ENCODE results near the gene SRM. TPM values are rescaled to one million over a fixed set of nuclear protein-coding genes. Genes with fewer than 3 reads are reported as not detected.

The SRM gene
- total and polyA plus RNA-seq, 2 of the 13 experiments (the other 11 are each of a cell fraction or from before 2014, with no cell fraction given), result 27.9 to 31.8 TPM

DNA sequence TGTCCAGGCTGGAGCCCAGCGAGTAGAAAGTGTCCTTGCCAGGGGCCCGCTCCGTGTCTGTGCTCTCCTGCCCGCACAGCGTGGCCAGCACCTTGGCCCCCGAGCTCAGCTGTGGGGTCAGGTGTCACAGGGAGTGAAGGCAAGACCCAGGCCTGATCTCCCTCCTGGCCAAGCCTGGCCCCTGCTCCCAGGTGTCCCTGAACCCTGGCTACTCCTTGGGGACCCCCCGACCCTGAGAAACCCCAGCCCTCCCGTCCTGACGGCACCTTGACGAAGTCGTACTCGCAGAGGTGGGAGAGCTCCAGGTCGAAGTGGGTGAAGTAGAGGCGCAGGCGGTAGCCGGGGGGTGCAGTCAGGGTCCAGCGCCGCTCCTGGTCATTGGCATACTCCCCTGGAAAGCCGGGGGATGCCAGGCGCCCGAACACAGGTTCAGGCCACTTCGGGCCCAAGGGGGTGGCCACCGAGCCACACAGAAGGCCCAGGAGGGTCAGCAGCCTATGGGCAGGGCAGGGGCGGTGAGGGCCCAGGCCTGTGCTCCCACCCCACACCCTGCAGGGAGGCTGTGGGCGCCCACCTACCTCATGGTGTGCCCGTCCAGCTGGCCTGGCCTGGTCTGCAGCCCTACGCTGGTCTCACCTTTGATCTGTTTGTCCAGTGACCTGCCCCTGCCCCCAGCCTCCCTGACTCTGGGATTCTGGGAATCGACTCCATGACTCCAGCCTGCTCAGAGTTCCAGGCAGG, 13.0 kb downstream of the SRM start, which contains the start of gene MASP2 (continued):
- TF ChIP-seq, protein P1, sequence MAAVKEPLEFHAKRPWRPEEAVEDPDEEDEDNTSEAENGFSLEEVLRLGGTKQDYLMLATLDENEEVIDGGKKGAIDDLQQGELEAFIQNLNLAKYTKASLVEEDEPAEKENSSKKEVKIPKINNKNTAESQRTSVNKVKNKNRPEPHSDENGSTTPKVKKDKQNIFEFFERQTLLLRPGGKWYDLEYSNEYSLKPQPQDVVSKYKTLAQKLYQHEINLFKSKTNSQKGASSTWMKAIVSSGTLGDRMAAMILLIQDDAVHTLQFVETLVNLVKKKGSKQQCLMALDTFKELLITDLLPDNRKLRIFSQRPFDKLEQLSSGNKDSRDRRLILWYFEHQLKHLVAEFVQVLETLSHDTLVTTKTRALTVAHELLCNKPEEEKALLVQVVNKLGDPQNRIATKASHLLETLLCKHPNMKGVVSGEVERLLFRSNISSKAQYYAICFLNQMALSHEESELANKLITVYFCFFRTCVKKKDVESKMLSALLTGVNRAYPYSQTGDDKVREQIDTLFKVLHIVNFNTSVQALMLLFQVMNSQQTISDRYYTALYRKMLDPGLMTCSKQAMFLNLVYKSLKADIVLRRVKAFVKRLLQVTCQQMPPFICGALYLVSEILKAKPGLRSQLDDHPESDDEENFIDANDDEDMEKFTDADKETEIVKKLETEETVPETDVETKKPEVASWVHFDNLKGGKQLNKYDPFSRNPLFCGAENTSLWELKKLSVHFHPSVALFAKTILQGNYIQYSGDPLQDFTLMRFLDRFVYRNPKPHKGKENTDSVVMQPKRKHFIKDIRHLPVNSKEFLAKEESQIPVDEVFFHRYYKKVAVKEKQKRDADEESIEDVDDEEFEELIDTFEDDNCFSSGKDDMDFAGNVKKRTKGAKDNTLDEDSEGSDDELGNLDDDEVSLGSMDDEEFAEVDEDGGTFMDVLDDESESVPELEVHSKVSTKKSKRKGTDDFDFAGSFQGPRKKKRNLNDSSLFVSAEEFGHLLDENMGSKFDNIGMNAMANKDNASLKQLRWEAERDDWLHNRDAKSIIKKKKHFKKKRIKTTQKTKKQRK (IDR thresholded peaks at IDR 0.05; ENCODE audit: low read length), result no peak
- peak; percentile 90 for TF ChIP-seq RXRA (CRISPR knock-in tag; IDR thresholded peaks at IDR 0.05)
- no peak for TF ChIP-seq SYNCRIP (IDR thresholded peaks at IDR 0.05; ENCODE audit: insufficient read depth, low read depth, low read length)
- TF ChIP-seq ZNF562 (CRISPR knock-in tag; IDR thresholded peaks at IDR 0.05; ENCODE audit: borderline replicate concordance), result no peak
- TF ChIP-seq CEBPG (CRISPR knock-in tag; IDR thresholded peaks at IDR 0.05), result peak; percentile 28; the same call in 1 of the 2 replicates
- TF ChIP-seq TOE1 (CRISPR knock-in tag; IDR thresholded peaks at IDR 0.05), result no peak
- no peak; the same call in 1 of the 2 replicates for TF ChIP-seq ETV5 (CRISPR knock-in tag; IDR thresholded peaks at IDR 0.05; ENCODE audit: borderline replicate concordance)
- no peak for TF ChIP-seq ZFP36 (IDR thresholded peaks at IDR 0.05; ENCODE audit: borderline replicate concordance, low read depth, low read length, partially characterized antibody)
- TF ChIP-seq, protein P2, sequence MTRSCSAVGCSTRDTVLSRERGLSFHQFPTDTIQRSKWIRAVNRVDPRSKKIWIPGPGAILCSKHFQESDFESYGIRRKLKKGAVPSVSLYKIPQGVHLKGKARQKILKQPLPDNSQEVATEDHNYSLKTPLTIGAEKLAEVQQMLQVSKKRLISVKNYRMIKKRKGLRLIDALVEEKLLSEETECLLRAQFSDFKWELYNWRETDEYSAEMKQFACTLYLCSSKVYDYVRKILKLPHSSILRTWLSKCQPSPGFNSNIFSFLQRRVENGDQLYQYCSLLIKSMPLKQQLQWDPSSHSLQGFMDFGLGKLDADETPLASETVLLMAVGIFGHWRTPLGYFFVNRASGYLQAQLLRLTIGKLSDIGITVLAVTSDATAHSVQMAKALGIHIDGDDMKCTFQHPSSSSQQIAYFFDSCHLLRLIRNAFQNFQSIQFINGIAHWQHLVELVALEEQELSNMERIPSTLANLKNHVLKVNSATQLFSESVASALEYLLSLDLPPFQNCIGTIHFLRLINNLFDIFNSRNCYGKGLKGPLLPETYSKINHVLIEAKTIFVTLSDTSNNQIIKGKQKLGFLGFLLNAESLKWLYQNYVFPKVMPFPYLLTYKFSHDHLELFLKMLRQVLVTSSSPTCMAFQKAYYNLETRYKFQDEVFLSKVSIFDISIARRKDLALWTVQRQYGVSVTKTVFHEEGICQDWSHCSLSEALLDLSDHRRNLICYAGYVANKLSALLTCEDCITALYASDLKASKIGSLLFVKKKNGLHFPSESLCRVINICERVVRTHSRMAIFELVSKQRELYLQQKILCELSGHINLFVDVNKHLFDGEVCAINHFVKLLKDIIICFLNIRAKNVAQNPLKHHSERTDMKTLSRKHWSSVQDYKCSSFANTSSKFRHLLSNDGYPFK (CRISPR knock-in tag; IDR thresholded peaks at IDR 0.05; ENCODE audit: borderline replicate concordance), result no peak; the same call in 1 of the 2 replicates
- peak; percentile 89 for TF ChIP-seq POLR2G (IDR thresholded peaks at IDR 0.05; ENCODE audit: low read depth, low read length)
- no peak for TF ChIP-seq ZNF549 (CRISPR knock-in tag; IDR thresholded peaks at IDR 0.05)
- no peak for TF ChIP-seq ZFP37 (CRISPR knock-in tag; IDR thresholded peaks at IDR 0.05; ENCODE audit: borderline replicate concordance)
- TF ChIP-seq FOXC1 (CRISPR knock-in tag; IDR thresholded peaks at IDR 0.05; ENCODE audit: borderline replicate concordance), result no peak
- TF ChIP-seq ZNF367 (CRISPR knock-in tag; IDR thresholded peaks at IDR 0.05; ENCODE audit: borderline replicate concordance), result no peak
- TF ChIP-seq ZNF564 (CRISPR knock-in tag; IDR thresholded peaks at IDR 0.05), result no peak
- TF ChIP-seq ZNF430 (CRISPR knock-in tag; IDR thresholded peaks at IDR 0.05), result no peak
- TF ChIP-seq RFX5 (IDR thresholded peaks at IDR 0.05; ENCODE audit: low read depth, low read length), result no peak
- TF ChIP-seq ZNF616 (CRISPR knock-in tag; IDR thresholded peaks at IDR 0.05; ENCODE audit: low read depth), result 0 out of 2 replicates have a peak, but pooled peaks have one; percentile 73
- no peak for TF ChIP-seq ZNF33A (CRISPR knock-in tag; IDR thresholded peaks at IDR 0.05; ENCODE audit: borderline replicate concordance)
- TF ChIP-seq, protein P3, sequence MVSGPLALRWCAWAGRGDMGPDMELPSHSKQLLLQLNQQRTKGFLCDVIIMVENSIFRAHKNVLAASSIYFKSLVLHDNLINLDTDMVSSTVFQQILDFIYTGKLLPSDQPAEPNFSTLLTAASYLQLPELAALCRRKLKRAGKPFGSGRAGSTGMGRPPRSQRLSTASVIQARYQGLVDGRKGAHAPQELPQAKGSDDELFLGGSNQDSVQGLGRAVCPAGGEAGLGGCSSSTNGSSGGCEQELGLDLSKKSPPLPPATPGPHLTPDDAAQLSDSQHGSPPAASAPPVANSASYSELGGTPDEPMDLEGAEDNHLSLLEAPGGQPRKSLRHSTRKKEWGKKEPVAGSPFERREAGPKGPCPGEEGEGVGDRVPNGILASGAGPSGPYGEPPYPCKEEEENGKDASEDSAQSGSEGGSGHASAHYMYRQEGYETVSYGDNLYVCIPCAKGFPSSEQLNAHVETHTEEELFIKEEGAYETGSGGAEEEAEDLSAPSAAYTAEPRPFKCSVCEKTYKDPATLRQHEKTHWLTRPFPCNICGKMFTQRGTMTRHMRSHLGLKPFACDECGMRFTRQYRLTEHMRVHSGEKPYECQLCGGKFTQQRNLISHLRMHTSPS (CRISPR knock-in tag; IDR thresholded peaks at IDR 0.05; ENCODE audit: low read depth), result peak; percentile 52
